Peyer's patch (tissue), 4 donors: ENCODE measurements around the gene NR2C1.

Source experiments
- POLR2A ChIP-seq, 2 donors: fragments of 450-650 bp; IDR thresholded peaks; one replicate each; pipeline ENCODE4 v1.5.1; 2017; ENCODE audit warnings: antibody characterized with exemption in 2 of 2, mild to moderate bottlenecking in 2 of 2, moderate library complexity in 2 of 2
- TF ChIP-seq, protein P1 (sequence below), 6 experiments: fragments of 450-650 bp in 4 of 6; fragments of 200-600 bp in 2 of 6; sonication (generic) in 1 of 6; IDR thresholded peaks; one replicate each; pipeline ENCODE4 v1.5.1; 2017 to 2019; ENCODE audit warnings: antibody characterized with exemption in 6 of 6, mild to moderate bottlenecking in 3 of 6, moderate library complexity in 1 of 6

DNA sequence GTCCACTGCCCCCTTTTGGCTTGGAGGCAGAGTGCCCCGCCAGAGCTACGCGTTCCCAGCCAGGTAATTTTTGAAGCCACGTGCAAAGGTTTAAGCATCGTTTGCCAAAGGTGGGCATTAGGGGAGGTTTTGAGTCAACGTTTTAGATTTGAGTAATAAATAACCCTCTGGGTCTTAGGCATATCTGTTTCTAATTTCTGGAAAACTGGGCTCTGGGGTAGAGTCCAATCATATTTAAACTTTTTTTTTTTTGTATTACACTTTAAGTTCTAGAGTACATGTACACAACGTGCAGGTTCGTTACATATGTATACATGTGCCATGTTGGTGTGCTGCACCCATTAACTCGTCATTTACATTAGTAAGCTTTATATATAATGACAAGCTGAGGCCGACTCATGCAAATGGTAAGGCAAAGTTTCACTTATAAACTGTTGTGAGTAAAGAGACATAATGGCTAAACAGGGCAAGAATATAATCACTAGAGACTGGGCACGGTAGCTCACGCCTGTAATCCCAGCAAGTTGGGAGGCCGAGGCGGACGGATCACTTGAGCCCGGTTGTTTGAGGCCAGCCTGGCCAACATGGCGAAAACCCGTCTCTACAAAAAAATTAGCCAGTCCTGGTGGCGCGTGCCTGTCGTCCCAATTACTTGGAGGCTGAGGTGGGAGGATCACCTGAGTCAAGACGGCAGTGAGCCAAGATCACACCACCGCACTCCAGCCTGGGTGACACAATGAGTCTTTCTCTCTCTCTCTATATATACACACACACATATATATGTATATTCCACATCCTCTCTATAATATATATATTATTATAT, 491 bp upstream of the NR2C1 start:
- TF ChIP-seq, protein P1, sequence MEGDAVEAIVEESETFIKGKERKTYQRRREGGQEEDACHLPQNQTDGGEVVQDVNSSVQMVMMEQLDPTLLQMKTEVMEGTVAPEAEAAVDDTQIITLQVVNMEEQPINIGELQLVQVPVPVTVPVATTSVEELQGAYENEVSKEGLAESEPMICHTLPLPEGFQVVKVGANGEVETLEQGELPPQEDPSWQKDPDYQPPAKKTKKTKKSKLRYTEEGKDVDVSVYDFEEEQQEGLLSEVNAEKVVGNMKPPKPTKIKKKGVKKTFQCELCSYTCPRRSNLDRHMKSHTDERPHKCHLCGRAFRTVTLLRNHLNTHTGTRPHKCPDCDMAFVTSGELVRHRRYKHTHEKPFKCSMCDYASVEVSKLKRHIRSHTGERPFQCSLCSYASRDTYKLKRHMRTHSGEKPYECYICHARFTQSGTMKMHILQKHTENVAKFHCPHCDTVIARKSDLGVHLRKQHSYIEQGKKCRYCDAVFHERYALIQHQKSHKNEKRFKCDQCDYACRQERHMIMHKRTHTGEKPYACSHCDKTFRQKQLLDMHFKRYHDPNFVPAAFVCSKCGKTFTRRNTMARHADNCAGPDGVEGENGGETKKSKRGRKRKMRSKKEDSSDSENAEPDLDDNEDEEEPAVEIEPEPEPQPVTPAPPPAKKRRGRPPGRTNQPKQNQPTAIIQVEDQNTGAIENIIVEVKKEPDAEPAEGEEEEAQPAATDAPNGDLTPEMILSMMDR (IDR thresholded peaks at IDR 0.05), result peak in 5 of 6 experiments; percentile 69 to 83 (median 74)
- no peak for TF ChIP-seq POLR2A (IDR thresholded peaks at IDR 0.05)
